HEK293 (cell line): ENCODE measurements around the gene FAM181A.

Source experiments
- CTCF ChIA-PET: fragments of 350-600 bp; formaldehyde crosslinking; extraction: SDS; loops from one replicate; lab custom pipeline; 2021; ENCODE audit warnings: antibody characterized with exemption; lab: Yijun Ruan, JAX
- POLR2A ChIA-PET: fragments of 300-600 bp; formaldehyde crosslinking; extraction: SDS; loops from one replicate; lab custom pipeline; 2020; ENCODE audit warnings: antibody characterized with exemption, inconsistent platforms; lab: Yijun Ruan, JAX
- H3K27ac ChIP-seq: fragments of 200-500 bp; sonication (Bioruptor generic); 2 replicates; pipeline ENCODE4 v1.5.1; 2014; ENCODE audit warnings: low read depth, low read length, control low read depth, inconsistent platforms; ENCODE audit errors: extremely low read depth
- H3K36me3 ChIP-seq, 2 experiments: fragments of 200-500 bp in 1 of 2; sonication (Bioruptor generic) in 1 of 2; 1 replicate in 1 of 2; 2 replicates in 1 of 2; pipeline ENCODE4 v1.5.1; 2014 to 2017; ENCODE audit warnings: inconsistent platforms in 2 of 2, low read length in 2 of 2; ENCODE audit not compliant: control insufficient read depth in 2 of 2, insufficient read depth in 1 of 2
- H3K4me1 ChIP-seq: fragments of 200-500 bp; sonication (Bioruptor generic); 2 replicates; pipeline ENCODE4 v1.5.1; 2014; ENCODE audit warnings: mild to moderate bottlenecking, low read length, inconsistent platforms; ENCODE audit not compliant: control insufficient read depth, insufficient read depth
- H3K4me3 ChIP-seq: 2 replicates; pipeline ENCODE4 v1.5.1; 2011; ENCODE audit warnings: low read depth, mild to moderate bottlenecking, control low read depth, low read length, moderate library complexity
- H3K9me3 ChIP-seq: fragments of 200-500 bp; sonication (Bioruptor generic); 2 replicates; pipeline ENCODE4 v1.5.1; 2014; ENCODE audit warnings: low read depth, low read length, inconsistent platforms; ENCODE audit not compliant: control insufficient read depth, insufficient read depth
- GFI1B ChIP-seq: fragments of 450-650 bp; formaldehyde crosslinking; IDR thresholded peaks from 2 replicates; pipeline ENCODE4 v1.5.1; 2016; ENCODE audit warnings: missing biosample characterization, missing genetic modification characterization
- GLIS2 ChIP-seq: fragments of 450-650 bp; formaldehyde crosslinking; IDR thresholded peaks from 2 replicates; pipeline ENCODE4 v1.5.1; 2016; ENCODE audit warnings: missing biosample characterization, missing genetic modification characterization
- HOXA7 ChIP-seq: sonication (generic); formaldehyde crosslinking; IDR thresholded peaks from 2 replicates; pipeline ENCODE4 v1.8.1; 2022; ENCODE audit warnings: missing genetic modification reagents, borderline replicate concordance
- KLF10 ChIP-seq: fragments of 450-650 bp; IDR thresholded peaks from 2 replicates; pipeline ENCODE4 v1.5.1; 2018; ENCODE audit warnings: missing biosample characterization, mild to moderate bottlenecking, missing genetic modification characterization
- SP2 ChIP-seq: fragments of 450-650 bp; formaldehyde crosslinking; IDR thresholded peaks from 2 replicates; pipeline ENCODE4 v1.5.1; 2016; ENCODE audit warnings: missing biosample characterization, missing genetic modification characterization
- ZFHX2 ChIP-seq: fragments of 450-650 bp; formaldehyde crosslinking; conservative IDR thresholded peaks from 2 replicates; pipeline ENCODE4 v1.5.1; 2016; ENCODE audit warnings: missing biosample characterization, missing genetic modification characterization
- ZNF174 ChIP-seq: fragments of 450-650 bp; formaldehyde crosslinking; IDR thresholded peaks from 2 replicates; pipeline ENCODE4 v1.5.0; 2017; ENCODE audit warnings: missing biosample characterization, mild to moderate bottlenecking, missing genetic modification characterization
- ZNF221 ChIP-seq: fragments of 450-650 bp; formaldehyde crosslinking; IDR thresholded peaks from 2 replicates; pipeline ENCODE4 v1.5.1; 2017; ENCODE audit warnings: missing biosample characterization, missing genetic modification characterization, borderline replicate concordance
- ZNF302 ChIP-seq: fragments of 450-650 bp; formaldehyde crosslinking; IDR thresholded peaks from 2 replicates; pipeline ENCODE4 v1.5.1; 2016; ENCODE audit warnings: missing biosample characterization, missing genetic modification characterization, low read depth
- ZNF623 ChIP-seq: fragments of 450-650 bp; formaldehyde crosslinking; IDR thresholded peaks from 2 replicates; pipeline ENCODE4 v1.5.1; 2016; ENCODE audit warnings: missing biosample characterization, missing genetic modification characterization
- ZNF629 ChIP-seq: fragments of 450-650 bp; formaldehyde crosslinking; IDR thresholded peaks from 2 replicates; pipeline ENCODE4 v1.5.1; 2017; ENCODE audit warnings: missing biosample characterization, missing genetic modification characterization
- ZNF658 ChIP-seq: fragments of 450-650 bp; formaldehyde crosslinking; IDR thresholded peaks from 2 replicates; pipeline ENCODE4; 2016; ENCODE audit warnings: missing biosample characterization, missing genetic modification characterization
- ZNF660 ChIP-seq: fragments of 450-650 bp; IDR thresholded peaks from 2 replicates; pipeline ENCODE4 v1.5.1; 2018; ENCODE audit warnings: missing biosample characterization, mild to moderate bottlenecking, missing genetic modification characterization
- ZNF701 ChIP-seq: fragments of 450-650 bp; formaldehyde crosslinking; IDR thresholded peaks from 2 replicates; pipeline ENCODE4 v1.5.1; 2016; ENCODE audit warnings: missing biosample characterization, missing genetic modification characterization
- ZNF777 ChIP-seq: fragments of 450-650 bp; formaldehyde crosslinking; IDR thresholded peaks from 2 replicates; pipeline ENCODE4 v1.5.1; 2017; ENCODE audit warnings: missing biosample characterization, missing genetic modification characterization, borderline replicate concordance
- ZNF791 ChIP-seq: fragments of 450-650 bp; formaldehyde crosslinking; IDR thresholded peaks from 2 replicates; pipeline ENCODE4 v1.5.1; 2016; ENCODE audit warnings: missing biosample characterization, missing genetic modification characterization
- TF ChIP-seq, protein P1 (sequence below): fragments of 450-650 bp; formaldehyde crosslinking; IDR thresholded peaks from 2 replicates; pipeline ENCODE4; 2016; ENCODE audit warnings: missing biosample characterization, missing genetic modification characterization
- TF ChIP-seq, protein P2 (sequence below): fragments of 450-650 bp; formaldehyde crosslinking; IDR thresholded peaks from 2 replicates; pipeline ENCODE4 v1.5.1; 2017; ENCODE audit warnings: missing biosample characterization, missing genetic modification characterization
- TF ChIP-seq, protein P3 (sequence below): fragments of 450-650 bp; formaldehyde crosslinking; IDR thresholded peaks from 2 replicates; pipeline ENCODE4 v1.5.1; 2016; ENCODE audit warnings: missing biosample characterization, missing genetic modification characterization

The FAM181A gene

DNA sequence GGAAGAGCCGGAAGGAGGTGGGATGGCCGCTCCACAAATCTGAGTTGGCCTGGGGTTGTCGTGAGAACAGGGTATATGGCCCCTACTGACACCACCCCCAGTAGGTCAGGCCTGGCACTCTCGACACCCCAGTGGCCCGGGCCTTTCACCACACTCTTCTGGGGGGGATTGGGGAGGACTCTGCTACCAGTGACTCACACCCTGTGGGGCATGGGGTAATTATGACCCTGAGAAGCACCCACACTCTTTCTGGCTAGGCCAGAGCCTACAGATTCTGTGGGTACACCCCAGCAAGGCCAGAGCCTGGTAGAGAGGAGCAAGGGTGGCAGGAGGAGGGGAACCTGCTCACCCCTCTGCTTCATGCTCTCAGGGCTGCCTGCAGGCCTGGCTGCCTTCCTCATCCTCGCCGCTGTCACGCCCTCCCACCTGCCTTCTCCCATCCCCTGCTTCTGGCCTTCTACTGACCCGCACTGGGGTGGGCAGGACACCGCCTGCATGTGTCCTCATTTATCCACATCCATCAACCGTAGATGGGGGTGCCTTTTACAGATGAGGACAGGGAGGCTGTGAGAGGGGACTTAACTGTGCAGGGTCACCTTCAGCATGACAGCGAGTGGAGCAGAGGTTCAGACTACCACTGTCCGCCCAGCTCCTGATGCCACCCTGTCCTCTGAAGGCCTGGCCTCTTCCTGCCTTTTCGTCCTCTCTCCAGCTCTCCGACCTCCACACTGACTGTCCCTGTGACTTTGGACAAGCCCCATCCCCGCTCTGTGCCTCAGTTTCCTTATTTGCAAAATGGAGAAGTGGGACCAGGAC is 30.8 kb downstream of the FAM181A start (continued):
- TF ChIP-seq, protein P1, sequence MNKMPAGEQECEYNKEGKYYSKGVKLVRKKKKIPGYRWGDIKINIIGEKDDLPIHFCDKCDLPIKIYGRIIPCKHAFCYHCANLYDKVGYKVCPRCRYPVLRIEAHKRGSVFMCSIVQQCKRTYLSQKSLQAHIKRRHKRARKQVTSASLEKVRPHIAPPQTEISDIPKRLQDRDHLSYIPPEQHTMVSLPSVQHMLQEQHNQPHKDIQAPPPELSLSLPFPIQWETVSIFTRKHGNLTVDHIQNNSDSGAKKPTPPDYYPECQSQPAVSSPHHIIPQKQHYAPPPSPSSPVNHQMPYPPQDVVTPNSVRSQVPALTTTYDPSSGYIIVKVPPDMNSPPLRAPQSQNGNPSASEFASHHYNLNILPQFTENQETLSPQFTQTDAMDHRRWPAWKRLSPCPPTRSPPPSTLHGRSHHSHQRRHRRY (tag by site-specific recombination): no peak
- TF ChIP-seq, all 188 proteins: peak for 1

DNA sequence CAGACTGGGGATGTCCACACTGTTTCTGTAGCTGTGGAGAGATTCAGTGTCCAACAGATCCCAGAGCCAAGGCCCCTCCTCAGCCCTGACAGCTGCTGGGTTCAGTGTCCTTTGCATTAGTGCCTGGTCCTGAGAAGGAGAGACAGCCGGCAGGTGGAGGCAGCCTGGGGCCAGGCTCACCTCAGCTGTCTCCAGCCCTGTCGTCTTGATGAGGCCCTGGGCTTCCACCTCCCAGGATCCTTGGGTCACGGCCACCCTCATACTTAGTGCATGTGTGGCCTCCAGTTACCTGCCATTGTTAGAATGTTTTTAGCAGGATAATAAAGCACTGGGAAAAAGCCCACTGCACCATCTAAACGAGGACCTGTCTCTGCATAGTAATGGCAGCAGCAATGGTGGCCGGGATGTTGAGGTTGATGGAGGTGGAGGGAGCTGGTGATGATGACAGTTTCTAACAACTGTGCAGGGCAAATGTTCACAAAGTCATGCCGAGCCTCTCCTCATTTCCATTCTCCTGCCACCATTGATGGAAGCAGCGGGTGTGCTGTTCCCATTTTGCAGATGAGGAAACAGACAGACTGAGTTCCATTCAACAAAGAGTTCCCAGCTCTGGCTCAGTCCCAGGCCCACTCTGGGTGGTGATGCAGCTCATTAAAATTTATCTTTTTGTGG is 31.6 kb downstream of the FAM181A start:
- POLR2A ChIA-PET: interaction anchor here (1.2 kb wide), 1 partner anchor 122 kb away, joined by 3 read pairs; the partner anchor contains the start of genes DDX24 and IFI27L1

DNA sequence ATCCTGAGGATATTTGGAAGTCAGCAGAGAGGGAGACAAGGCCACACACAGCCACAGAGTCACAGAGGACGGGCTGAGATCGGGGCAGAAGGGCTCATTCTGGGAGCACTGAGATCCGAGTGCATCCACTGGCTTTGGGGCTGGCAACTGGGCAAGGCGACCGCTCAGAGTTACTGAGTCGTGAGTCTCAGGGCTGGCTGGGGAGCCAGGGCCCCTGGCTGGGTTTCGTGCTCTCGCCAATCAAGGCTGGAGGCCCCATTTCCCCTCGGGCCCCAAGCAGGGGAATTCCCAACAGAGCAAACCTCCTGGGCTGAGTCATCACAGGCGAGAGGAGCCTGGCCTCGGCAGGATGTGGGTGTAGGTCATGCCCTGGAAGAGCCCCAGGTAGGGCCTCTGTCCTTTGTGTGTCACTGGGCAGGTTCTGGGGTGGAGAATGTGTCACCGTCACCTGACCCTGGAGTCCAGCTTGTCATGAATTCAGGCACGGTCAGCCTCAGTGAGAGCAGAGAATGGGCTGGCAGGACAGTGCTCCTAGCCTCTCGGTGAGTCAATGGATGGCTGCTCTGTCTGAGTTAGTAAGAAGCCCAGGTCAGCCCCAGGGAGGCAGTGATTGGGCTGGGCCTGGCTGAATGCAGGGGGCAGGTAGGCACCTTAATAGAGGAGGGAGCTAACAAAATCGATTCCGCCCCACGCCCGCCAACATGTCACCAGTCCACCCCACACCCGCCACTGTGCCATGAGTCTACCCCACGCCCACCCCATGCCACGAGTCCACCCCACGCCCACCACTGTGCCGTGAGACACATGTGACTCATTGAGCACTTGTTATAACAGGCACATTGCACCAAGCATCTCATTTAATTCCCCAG is 32.3 kb downstream of the FAM181A start:
- POLR2A ChIA-PET: interaction anchor here (0.6 to 1.2 kb wide), 2 partner anchors 122 to 364 kb away, joined by 3 read pairs; partner anchors contain the start of genes DDX24 and IFI27L1
- TF ChIP-seq SP2 (tag by site-specific recombination): 0 out of 2 replicates have a peak, but pooled peaks have one; percentile 7
- no peak for TF ChIP-seq ZNF701 (tag by site-specific recombination)
- no peak for TF ChIP-seq ZNF777 (tag by site-specific recombination)
- TF ChIP-seq, protein P1 (tag by site-specific recombination): no peak
- no peak for TF ChIP-seq ZNF221 (tag by site-specific recombination)
- TF ChIP-seq HOXA7 (CRISPR knock-in tag): no peak
- TF ChIP-seq ZNF174 (tag by site-specific recombination): no peak
- TF ChIP-seq ZNF658: no peak
- TF ChIP-seq GFI1B (tag by site-specific recombination): peak; percentile 49; the same call in 1 of the 2 replicates
- peak; percentile 75 for TF ChIP-seq GLIS2 (tag by site-specific recombination)
- no peak for TF ChIP-seq KLF10 (tag by site-specific recombination)
- TF ChIP-seq ZNF302 (tag by site-specific recombination): no peak
- TF ChIP-seq, protein P2, sequence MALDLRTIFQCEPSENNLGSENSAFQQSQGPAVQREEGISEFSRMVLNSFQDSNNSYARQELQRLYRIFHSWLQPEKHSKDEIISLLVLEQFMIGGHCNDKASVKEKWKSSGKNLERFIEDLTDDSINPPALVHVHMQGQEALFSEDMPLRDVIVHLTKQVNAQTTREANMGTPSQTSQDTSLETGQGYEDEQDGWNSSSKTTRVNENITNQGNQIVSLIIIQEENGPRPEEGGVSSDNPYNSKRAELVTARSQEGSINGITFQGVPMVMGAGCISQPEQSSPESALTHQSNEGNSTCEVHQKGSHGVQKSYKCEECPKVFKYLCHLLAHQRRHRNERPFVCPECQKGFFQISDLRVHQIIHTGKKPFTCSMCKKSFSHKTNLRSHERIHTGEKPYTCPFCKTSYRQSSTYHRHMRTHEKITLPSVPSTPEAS (tag by site-specific recombination): no peak
- peak; percentile 37; the same call in 1 of the 2 replicates for TF ChIP-seq ZNF660
- peak; percentile 47; the same call in 1 of the 2 replicates for TF ChIP-seq ZNF629
- no peak for TF ChIP-seq ZNF623 (tag by site-specific recombination)
- peak; percentile 98 for TF ChIP-seq ZFHX2 (tag by site-specific recombination)

More for the DNA sequence above, 31.6 kb downstream of the FAM181A start:
- no peaks in the 10 kb centered on the region for H3K9me3 ChIP-seq
- CTCF ChIA-PET: interaction anchor here (1.3 to 1.7 kb wide), 2 partner anchors 19 to 178 kb away, joined by 4 to 8 read pairs; no protein-coding TSS in a partner anchor
- H3K36me3 ChIP-seq: no peaks in the 10 kb centered on the region
- TF ChIP-seq ZNF791 (tag by site-specific recombination): no peak
- TF ChIP-seq, protein P3, sequence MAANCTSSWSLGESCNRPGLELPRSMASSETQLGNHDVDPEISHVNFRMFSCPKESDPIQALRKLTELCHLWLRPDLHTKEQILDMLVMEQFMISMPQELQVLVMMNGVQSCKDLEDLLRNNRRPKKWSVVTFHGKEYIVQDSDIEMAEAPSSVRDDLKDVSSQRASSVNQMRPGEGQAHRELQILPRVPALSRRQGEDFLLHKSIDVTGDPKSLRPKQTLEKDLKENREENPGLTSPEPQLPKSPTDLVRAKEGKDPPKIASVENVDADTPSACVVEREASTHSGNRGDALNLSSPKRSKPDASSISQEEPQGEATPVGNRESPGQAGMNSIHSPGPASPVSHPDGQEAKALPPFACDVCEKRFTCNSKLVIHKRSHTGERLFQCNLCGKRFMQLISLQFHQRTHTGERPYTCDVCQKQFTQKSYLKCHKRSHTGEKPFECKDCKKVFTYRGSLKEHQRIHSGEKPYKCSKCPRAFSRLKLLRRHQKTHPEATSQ (tag by site-specific recombination): no peak
- no peak overlapping the region for H3K4me3 ChIP-seq
- no peak overlapping the region for H3K27ac ChIP-seq
- peaks cover 10% of the 10 kb centered on the region for H3K4me1 ChIP-seq

More for the DNA sequence above, 32.3 kb downstream of the FAM181A start:
- CTCF ChIA-PET: interaction anchor here (0.6 to 1.7 kb wide), 4 partner anchors 17 to 177 kb away, joined by 3 to 8 read pairs (median 4); no protein-coding TSS in a partner anchor
- Histone ChIP-seq H3K27ac (no peak overlapping the region), H3K9me3 (no peaks in the 10 kb centered on the region), H3K4me1 (peaks cover 10% of the 10 kb centered on the region), H3K36me3 (no peaks in the 10 kb centered on the region), H3K4me3 (no peak overlapping the region)
